ENCODE measurements around the gene ZBTB40. TPM values are rescaled to one million over a fixed set of nuclear protein-coding genes. Genes with fewer than 3 reads are reported as not detected.

The ZBTB40 gene
- polyA plus RNA-seq, 1 donor from 2014 or later = 5.0 TPM

- Mint-ChIP-seq H3K27ac (peak overlapping the region in 1 of 3 donors; percentile 54), H3K4me3 (no peak overlapping the region), H3K4me1 (peaks cover 7 to 15% (median 9%) of the 10 kb centered on the region in 3 donors), H3K27me3 (peaks cover 3% of the 10 kb centered on the region), H3K9me3 (peaks cover 0 to 3% (median 0%) of the 10 kb centered on the region in 3 donors), H3K36me3 (no peaks in the 10 kb centered on the region)
These were observed 4.0 kb upstream of the ZBTB40 start for GRCh38 chr1:22447621-22448111.

GRCh38 chr1:22449636-22450035, 2.0 kb upstream of the ZBTB40 start:
- H3K9me3 Mint-ChIP-seq = peaks cover 0 to 3% (median 0%) of the 10 kb centered on the region in 3 donors
- no peak overlapping the region for H3K27ac Mint-ChIP-seq
- H3K27me3 Mint-ChIP-seq = peaks cover 2% of the 10 kb centered on the region
- H3K4me3 Mint-ChIP-seq = no peak overlapping the region
- H3K4me1 Mint-ChIP-seq = peaks cover 11 to 22% (median 21%) of the 10 kb centered on the region in 3 donors
- H3K36me3 Mint-ChIP-seq = no peaks in the 10 kb centered on the region

GRCh38 chr1:22450351-22451021, 1.2 kb upstream of the ZBTB40 start:
- Mint-ChIP-seq H3K36me3 (no peaks in the 10 kb centered on the region), H3K27me3 (no peaks in the 10 kb centered on the region), H3K4me1 (peaks cover 11 to 24% (median 22%) of the 10 kb centered on the region in 3 donors), H3K4me3 (peak overlapping the region; percentile 78 to 94 (median 82)), H3K9me3 (peaks cover 0 to 3% (median 0%) of the 10 kb centered on the region in 3 donors), H3K27ac (peak overlapping the region; percentile 35 to 90 (median 40))

GRCh38 chr1:22452481-22452957, 868 bp downstream of the ZBTB40 start:
- peak overlapping the region; percentile 74 to 98 (median 94) for H3K27ac Mint-ChIP-seq
- H3K4me3 Mint-ChIP-seq = peak overlapping the region; percentile 80 to 96 (median 95)
- H3K4me1 Mint-ChIP-seq = peaks cover 18 to 32% (median 28%) of the 10 kb centered on the region in 3 donors
- H3K9me3 Mint-ChIP-seq = peaks cover 0 to 3% (median 0%) of the 10 kb centered on the region in 3 donors
- peaks cover 5% of the 10 kb centered on the region for H3K36me3 Mint-ChIP-seq
- H3K27me3 Mint-ChIP-seq = no peaks in the 10 kb centered on the region

GRCh38 chr1:22453181-22453580, 1.5 kb downstream of the ZBTB40 start:
- Mint-ChIP-seq H3K4me1 (peaks cover 24 to 37% (median 32%) of the 10 kb centered on the region in 3 donors), H3K36me3 (peaks cover 5% of the 10 kb centered on the region), H3K27ac (peak overlapping the region in 1 of 3 donors; percentile 74), H3K4me3 (peak overlapping the region; percentile 80 to 96 (median 95)), H3K9me3 (peaks cover 0 to 3% (median 0%) of the 10 kb centered on the region in 3 donors), H3K27me3 (no peaks in the 10 kb centered on the region)

GRCh38 chr1:22454476-22455056, 2.9 kb downstream of the ZBTB40 start:
- peaks cover 25 to 43% (median 42%) of the 10 kb centered on the region in 3 donors for H3K4me1 Mint-ChIP-seq
- peaks cover 5% of the 10 kb centered on the region for H3K36me3 Mint-ChIP-seq
- peaks cover 0 to 3% (median 0%) of the 10 kb centered on the region in 3 donors for H3K9me3 Mint-ChIP-seq
- no peaks in the 10 kb centered on the region for H3K27me3 Mint-ChIP-seq
- peak overlapping the region in 2 of 4 donors; percentile 20 to 41 for H3K4me3 Mint-ChIP-seq
- H3K27ac Mint-ChIP-seq = no peak overlapping the region

GRCh38 chr1:22457345-22457744, 5.7 kb downstream of the ZBTB40 start:
- peaks cover 35 to 56% (median 50%) of the 10 kb centered on the region in 3 donors for H3K4me1 Mint-ChIP-seq
- no peak overlapping the region for H3K4me3 Mint-ChIP-seq
- peaks cover 5% of the 10 kb centered on the region for H3K36me3 Mint-ChIP-seq
- H3K9me3 Mint-ChIP-seq = no peaks in the 10 kb centered on the region
- no peaks in the 10 kb centered on the region for H3K27me3 Mint-ChIP-seq
- no peak overlapping the region for H3K27ac Mint-ChIP-seq

GRCh38 chr1:22457836-22458235, 6.2 kb downstream of the ZBTB40 start:
- no peaks in the 10 kb centered on the region for H3K27me3 Mint-ChIP-seq
- peaks cover 30 to 51% (median 46%) of the 10 kb centered on the region in 3 donors for H3K4me1 Mint-ChIP-seq
- H3K4me3 Mint-ChIP-seq = peak overlapping the region in 1 of 4 donors; percentile 57
- H3K36me3 Mint-ChIP-seq = peaks cover 5% of the 10 kb centered on the region
- peak overlapping the region in 1 of 3 donors; percentile 13 for H3K27ac Mint-ChIP-seq
- H3K9me3 Mint-ChIP-seq = no peaks in the 10 kb centered on the region

- H3K4me1 Mint-ChIP-seq = peaks cover 24 to 45% (median 41%) of the 10 kb centered on the region in 3 donors
- H3K27me3 Mint-ChIP-seq = no peaks in the 10 kb centered on the region
- H3K9me3 Mint-ChIP-seq = no peaks in the 10 kb centered on the region
- H3K36me3 Mint-ChIP-seq = peaks cover 8% of the 10 kb centered on the region
- H3K27ac Mint-ChIP-seq = peak overlapping the region in 1 of 3 donors; percentile 6
- peak overlapping the region in 1 of 4 donors; percentile 4 for H3K4me3 Mint-ChIP-seq
These were observed 9.4 kb downstream of the ZBTB40 start for GRCh38 chr1:22461100-22461499.

GRCh38 chr1:22461678-22462527, 10.3 kb downstream of the ZBTB40 start:
- Mint-ChIP-seq H3K36me3 (peaks cover 5% of the 10 kb centered on the region), H3K4me3 (peak overlapping the region in 1 of 4 donors; percentile 4), H3K4me1 (peaks cover 21 to 40% (median 36%) of the 10 kb centered on the region in 3 donors), H3K27ac (peak overlapping the region in 1 of 3 donors; percentile 6), H3K27me3 (no peaks in the 10 kb centered on the region), H3K9me3 (no peaks in the 10 kb centered on the region)

GRCh38 chr1:22462928-22463327, 11.3 kb downstream of the ZBTB40 start:
- peaks cover 18 to 36% (median 34%) of the 10 kb centered on the region in 3 donors for H3K4me1 Mint-ChIP-seq

GRCh38 chr1:22465015-22465565, 13.4 kb downstream of the ZBTB40 start:
- no peak overlapping the region for H3K4me3 Mint-ChIP-seq
- H3K36me3 Mint-ChIP-seq = peaks cover 7% of the 10 kb centered on the region
- H3K9me3 Mint-ChIP-seq = no peaks in the 10 kb centered on the region
- no peak overlapping the region for H3K27ac Mint-ChIP-seq
- no peaks in the 10 kb centered on the region for H3K27me3 Mint-ChIP-seq
- H3K4me1 Mint-ChIP-seq = peaks cover 17 to 34% (median 24%) of the 10 kb centered on the region in 3 donors

More at GRCh38 chr1:22462928-22463327, 11.3 kb downstream of the ZBTB40 start:
- H3K9me3 Mint-ChIP-seq = no peaks in the 10 kb centered on the region
- no peaks in the 10 kb centered on the region for H3K27me3 Mint-ChIP-seq
- H3K36me3 Mint-ChIP-seq = peaks cover 6% of the 10 kb centered on the region
- no peak overlapping the region for H3K4me3 Mint-ChIP-seq
- H3K27ac Mint-ChIP-seq = no peak overlapping the region

GRCh38 chr1:22465671-22466070, 14.0 kb downstream of the ZBTB40 start:
- peaks cover 7% of the 10 kb centered on the region for H3K36me3 Mint-ChIP-seq
- H3K27me3 Mint-ChIP-seq = no peaks in the 10 kb centered on the region
- peak overlapping the region in 1 of 4 donors; percentile 25 for H3K4me3 Mint-ChIP-seq
- H3K27ac Mint-ChIP-seq = no peak overlapping the region
- H3K9me3 Mint-ChIP-seq = no peaks in the 10 kb centered on the region
- H3K4me1 Mint-ChIP-seq = peaks cover 17 to 35% (median 22%) of the 10 kb centered on the region in 3 donors

- Mint-ChIP-seq H3K4me3 (no peak overlapping the region), H3K4me1 (peaks cover 9 to 23% (median 10%) of the 10 kb centered on the region in 3 donors), H3K27me3 (no peaks in the 10 kb centered on the region), H3K9me3 (no peaks in the 10 kb centered on the region), H3K36me3 (peaks cover 5% of the 10 kb centered on the region), H3K27ac (no peak overlapping the region)
These were observed 18.6 kb downstream of the ZBTB40 start for GRCh38 chr1:22470227-22470626.

Data from IgD-negative memory B cell (primary cell).